GM12878 (cell line): ENCODE measurements around the gene CEBPB. TPM values are rescaled to one million over a fixed set of nuclear protein-coding genes. Genes with fewer than 3 reads are reported as not detected.
"Not testable (repeated sequence)": the region's sequence is repeated elsewhere in the genome, so short reads cannot be mapped to it uniquely, and the experiment has no call there.

Experiments
- ATAC-seq: fragments of 200-7000 bp; cut with Tn5 transposase; 3 replicates; pipeline ENCODE4 v1.9.1; 2020; ENCODE audit warnings: mild to moderate bottlenecking, moderate library complexity
- BruUV-seq: library from RNA; stranded (reverse); fragments of 400-500 nt; replicated peaks from 2 replicates; lab custom pipeline; 2021; lab: Mats Ljungman, UMichigan
- CTCF ChIA-PET: fragments of 300-600 bp; sonication (Branson Sonifier 250); formaldehyde crosslinking; extraction: SDS; loops from one replicate; lab custom pipeline; 2021; ENCODE audit warnings: inconsistent platforms; lab: Yijun Ruan, JAX
- POLR2A ChIA-PET: fragments of 350-600 bp; formaldehyde crosslinking; extraction: SDS; loops from one replicate; lab custom pipeline; 2021; ENCODE audit warnings: inconsistent platforms; lab: Charles Lee
- RAD21 ChIA-PET: fragments of 300-600 bp; sonication (Branson Sonifier 250); formaldehyde crosslinking; loops from one replicate; lab custom pipeline; 2023; ENCODE audit warnings: antibody characterized with exemption; ENCODE audit not compliant: unreplicated experiment; lab: Charles Lee
- SMC1A ChIA-PET: fragments of 300-600 bp; sonication (Branson Sonifier 250); formaldehyde crosslinking; loops from one replicate; lab custom pipeline; 2023; ENCODE audit not compliant: unreplicated experiment, uncharacterized antibody; lab: Charles Lee
- DNase-seq: peaks from one replicate; pipeline ENCODE4 v3.0.0-alpha.2; 2011; ENCODE audit warnings: low read depth, low spot score
- FAIRE-seq: peaks from 3 replicates; lab custom pipeline; 2011; peaks lifted over from hg19 to GRCh38; lab: Jason Lieb, UNC
- H2AFZ ChIP-seq: 2 replicates; pipeline ENCODE4 v1.6.0; 2011; ENCODE audit warnings: low read depth, low read length, control low read depth; ENCODE audit not compliant: control insufficient read depth
- H3K27ac ChIP-seq: 2 replicates; pipeline ENCODE4 v1.5.1; 2011; ENCODE audit warnings: control low read depth; ENCODE audit not compliant: control insufficient read depth, insufficient read depth
- H3K27me3 ChIP-seq, 2 experiments: replicated peaks in 1 of 2; 2 replicates each; pipeline versions ENCODE4 v1.6.0 to v1.6.1; 2011; ENCODE audit warnings: low read length in 1 of 2; ENCODE audit not compliant: control insufficient read depth in 2 of 2, insufficient read depth in 2 of 2
- H3K36me3 ChIP-seq, 2 experiments: 2 replicates each; pipeline ENCODE4 v1.5.1; 2011; ENCODE audit warnings: low read length in 1 of 2; ENCODE audit not compliant: control insufficient read depth in 2 of 2, insufficient read depth in 2 of 2
- H3K4me1 ChIP-seq: 2 replicates; pipeline ENCODE4 v1.6.1; 2011; ENCODE audit warnings: mild to moderate bottlenecking, low read length, moderate library complexity, mixed read lengths; ENCODE audit not compliant: control insufficient read depth, insufficient read depth
- H3K4me2 ChIP-seq: 2 replicates; pipeline ENCODE4 v1.6.0; 2011; ENCODE audit warnings: control low read depth; ENCODE audit not compliant: control insufficient read depth, insufficient read depth
- H3K4me3 ChIP-seq: fragments of 200-600 bp; sonication (generic); 2 replicates; pipeline ENCODE4 v1.5.1; 2016
- H3K79me2 ChIP-seq: 2 replicates; pipeline ENCODE4 v1.6.0; 2011; ENCODE audit warnings: low read length; ENCODE audit not compliant: control insufficient read depth, insufficient read depth
- H3K9ac ChIP-seq: 2 replicates; pipeline ENCODE4 v1.8.0; 2011; ENCODE audit warnings: low read length, control low read depth, mixed read lengths; ENCODE audit not compliant: control insufficient read depth, insufficient read depth
- H3K9me3 ChIP-seq: replicated peaks from 3 replicates; pipeline ENCODE4 v1.5.1; 2011; ENCODE audit warnings: mild to moderate bottlenecking, low read length; ENCODE audit not compliant: control insufficient read depth, insufficient read depth
- H4K20me1 ChIP-seq: 2 replicates; pipeline ENCODE4 v1.6.0; 2011; ENCODE audit not compliant: control insufficient read depth, insufficient read depth
- EP300 ChIP-seq, 2 experiments: fragments of 150-350 bp in 1 of 2; IDR thresholded peaks; 2 replicates each; pipeline ENCODE4 v1.6.1; 2011 to 2012; ENCODE audit warnings: low read depth in 2 of 2, low read length in 2 of 2, borderline replicate concordance in 1 of 2, improper control_type of control experiment in 1 of 2, inconsistent platforms in 1 of 2; ENCODE audit not compliant: control insufficient read depth in 1 of 2
- MEF2B ChIP-seq: fragments of 450-650 bp; IDR thresholded peaks from 2 replicates; pipeline ENCODE4 v1.6.1; 2018; ENCODE audit warnings: mild to moderate bottlenecking, moderate library complexity; ENCODE audit not compliant: partially characterized antibody, poor library complexity, severe bottlenecking
- STAT3 ChIP-seq: IDR thresholded peaks from 2 replicates; pipeline ENCODE4 v1.6.1; 2011; ENCODE audit warnings: low read depth, low read length, improper control_type of control experiment
- TARDBP ChIP-seq: IDR thresholded peaks from 2 replicates; pipeline ENCODE4 v1.6.1; 2016; ENCODE audit warnings: borderline replicate concordance
- YY1 ChIP-seq: IDR thresholded peaks from 2 replicates; pipeline ENCODE4 v1.6.1; 2011; ENCODE audit warnings: low read depth, mild to moderate bottlenecking, low read length
- WGBS: methylation state at CpG from one replicate; pipeline ENCODE4 v1.1.6; 2016; ENCODE audit warnings: low lambda C conversion rate; ENCODE audit not compliant: insufficient replicate concordance, insufficient coverage; ENCODE audit errors: missing lambda C conversion rate; 5-methylcytosine and 5-hydroxymethylcytosine counted together
- in situ Hi-C: fragments of 300-500 bp; cut with MboI; formaldehyde crosslinking; loops from 9 replicates; pipeline ENCODE4 v1.14.3; 2018; ENCODE audit warnings: mixed read lengths
- intact Hi-C: fragments of 100-400 bp; cut with micrococcal nuclease; formaldehyde crosslinking; loops from one replicate; pipeline ENCODE4 v1.14.2; 2022; ENCODE audit not compliant: unreplicated experiment
- polyA plus RNA-seq, 11 experiments: library from polyadenylated mRNA; depleted of rRNA in 4 of 11; unstranded in 6 of 11; stranded (reverse) in 5 of 11; fragments of >200 nt; fragmentation: Nextera tagmentation in 4 of 11; fragmentation: Illumina TruSeq in 1 of 11; extraction: Ambion mirVana in 4 of 11; extraction: Trizol in 1 of 11; gene quantifications; 1 replicate in 1 of 11; 2 replicates in 10 of 11; pipeline versions ENCODE4 v1.2.1 to v1.2.3, GENCODE V29; 2011 to 2016; ENCODE audit warnings: inconsistent platforms in 2 of 11, missing spikeins in 2 of 11, low read depth in 1 of 11
- total RNA-seq, 4 experiments: library from RNA; depleted of rRNA in 3 of 4; stranded (reverse); fragments of >200 nt in 3 of 4; fragmentation: Illumina TruSeq in 1 of 4; extraction: Trizol in 1 of 4; gene quantifications; 2 replicates each; pipeline versions ENCODE4 v1.2.1 to v1.2.3, GENCODE V29; 2013 to 2021
- TF ChIP-seq, protein P1 (sequence below): fragments of 450-650 bp; IDR thresholded peaks from 2 replicates; pipeline ENCODE4 v1.6.1; 2014; ENCODE audit warnings: mild to moderate bottlenecking
- TF ChIP-seq, protein P2 (sequence below): IDR thresholded peaks from 2 replicates; pipeline ENCODE4 v1.6.1; 2012; ENCODE audit warnings: low read length, inconsistent platforms

CEBPB gene
- total and polyA plus RNA-seq, 10 of the 15 experiments (the other 5 are each of a cell fraction or from before 2014, with no cell fraction given), result 0.18 to 8.8 (median 1.6) TPM

DNA sequence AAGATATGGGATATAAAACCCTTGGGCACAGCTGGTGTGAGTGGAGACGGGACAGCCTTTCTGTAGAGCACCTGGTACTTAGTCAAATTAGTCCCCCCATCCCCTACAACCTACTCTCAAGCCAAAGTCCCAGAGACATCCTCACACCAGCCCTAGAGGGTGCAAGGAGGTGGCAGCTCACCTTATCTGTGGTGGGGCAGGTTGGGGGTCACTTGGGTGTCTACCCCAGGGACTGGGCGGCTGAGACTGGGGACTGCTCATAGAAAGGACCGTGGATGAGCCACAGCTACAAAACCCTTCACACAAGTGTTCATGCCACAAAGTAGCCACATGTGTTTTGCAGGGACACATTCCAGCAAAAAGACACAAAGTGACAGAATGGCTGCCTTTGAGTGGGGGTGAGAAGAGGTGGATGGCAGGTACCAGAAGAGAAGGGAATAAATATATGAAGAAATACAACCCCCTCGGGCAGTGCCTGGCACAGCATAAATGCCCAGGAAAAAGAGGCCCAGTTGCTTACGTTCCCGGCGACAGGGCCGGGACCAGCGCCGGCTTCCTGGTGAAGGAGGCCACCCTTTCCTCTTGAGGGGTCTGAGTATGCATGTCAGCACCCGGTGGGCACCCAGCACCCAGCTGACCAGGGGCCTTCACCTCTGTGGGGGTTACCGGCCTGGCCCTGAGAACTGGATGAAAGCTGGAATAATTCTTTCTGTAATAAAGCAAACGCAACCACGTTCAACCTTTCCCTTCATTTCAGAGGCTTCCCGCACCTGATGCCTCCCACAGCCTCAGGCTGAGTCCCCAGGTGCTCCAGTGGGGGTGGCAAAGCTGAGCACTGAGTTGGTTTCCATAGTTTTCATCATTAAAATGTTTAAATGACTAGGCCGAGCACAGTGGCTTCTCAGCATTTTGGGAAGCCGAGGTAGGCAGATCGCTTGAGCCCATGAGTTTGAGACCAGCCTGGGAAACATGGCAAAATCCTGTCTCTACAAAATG lies 14.4 kb upstream of the CEBPB start (continued):
- TF ChIP-seq, protein P1, sequence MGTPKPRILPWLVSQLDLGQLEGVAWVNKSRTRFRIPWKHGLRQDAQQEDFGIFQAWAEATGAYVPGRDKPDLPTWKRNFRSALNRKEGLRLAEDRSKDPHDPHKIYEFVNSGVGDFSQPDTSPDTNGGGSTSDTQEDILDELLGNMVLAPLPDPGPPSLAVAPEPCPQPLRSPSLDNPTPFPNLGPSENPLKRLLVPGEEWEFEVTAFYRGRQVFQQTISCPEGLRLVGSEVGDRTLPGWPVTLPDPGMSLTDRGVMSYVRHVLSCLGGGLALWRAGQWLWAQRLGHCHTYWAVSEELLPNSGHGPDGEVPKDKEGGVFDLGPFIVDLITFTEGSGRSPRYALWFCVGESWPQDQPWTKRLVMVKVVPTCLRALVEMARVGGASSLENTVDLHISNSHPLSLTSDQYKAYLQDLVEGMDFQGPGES, result no peak
- TF ChIP-seq TARDBP (no peak), YY1 (no peak), MEF2B (no peak), STAT3 (no peak), EP300 (IDR thresholded peaks at IDR 0.05; ENCODE audit: borderline replicate concordance in 1 of 2, control insufficient read depth in 1 of 2, low read depth in 2 of 2, low read length in 2 of 2) (no peak)
- TF ChIP-seq, protein P2, sequence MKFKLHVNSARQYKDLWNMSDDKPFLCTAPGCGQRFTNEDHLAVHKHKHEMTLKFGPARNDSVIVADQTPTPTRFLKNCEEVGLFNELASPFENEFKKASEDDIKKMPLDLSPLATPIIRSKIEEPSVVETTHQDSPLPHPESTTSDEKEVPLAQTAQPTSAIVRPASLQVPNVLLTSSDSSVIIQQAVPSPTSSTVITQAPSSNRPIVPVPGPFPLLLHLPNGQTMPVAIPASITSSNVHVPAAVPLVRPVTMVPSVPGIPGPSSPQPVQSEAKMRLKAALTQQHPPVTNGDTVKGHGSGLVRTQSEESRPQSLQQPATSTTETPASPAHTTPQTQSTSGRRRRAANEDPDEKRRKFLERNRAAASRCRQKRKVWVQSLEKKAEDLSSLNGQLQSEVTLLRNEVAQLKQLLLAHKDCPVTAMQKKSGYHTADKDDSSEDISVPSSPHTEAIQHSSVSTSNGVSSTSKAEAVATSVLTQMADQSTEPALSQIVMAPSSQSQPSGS, result no peak

DNA sequence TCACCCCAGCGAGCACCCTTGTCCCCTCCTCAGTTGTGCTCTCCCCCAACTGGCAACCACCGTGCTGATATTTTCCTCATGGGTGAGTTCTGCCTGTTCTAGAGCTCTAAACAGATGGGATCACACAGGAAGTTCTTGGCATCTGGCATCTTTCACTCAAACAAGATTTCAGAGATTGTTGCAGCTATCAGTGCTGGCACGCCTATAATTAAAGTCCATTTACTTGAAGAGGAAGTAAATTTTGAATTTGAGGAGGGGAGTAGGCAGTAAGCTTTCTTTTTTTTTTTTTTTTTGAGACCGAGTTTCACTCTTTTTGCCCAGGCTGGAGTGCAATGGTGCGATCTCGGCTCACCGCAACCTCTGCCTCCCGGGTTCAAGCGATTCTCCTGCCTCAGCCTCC lies 12.0 kb upstream of the CEBPB start:
- not testable (repeated sequence) for ATAC-seq
- WGBS, result 65% methylated on average over 5 of the region's 9 CpGs

More for the DNA sequence above, 12.0 kb upstream of the CEBPB start:
- H2AFZ ChIP-seq, BruUV-seq, H3K27me3 ChIP-seq, H3K4me3 ChIP-seq, POLR2A ChIA-PET, H3K4me1 ChIP-seq, DNase-seq, H3K9me3 ChIP-seq, FAIRE-seq, H3K79me2 ChIP-seq, H3K36me3 ChIP-seq, H3K4me2 ChIP-seq, H3K27ac ChIP-seq, in situ Hi-C loops, H4K20me1 ChIP-seq, H3K9ac ChIP-seq: not testable (repeated sequence)
- ChIA-PET SMC1A (interaction anchor here (0.6 to 1.6 kb wide), 6 partner anchors 9 to 366 kb away, joined by 3 to 5 read pairs (median 4); no protein-coding TSS in a partner anchor), CTCF (interaction anchor here (0.6 to 5.3 kb wide), 22 partner anchors 9 to 1310 kb away, joined by 3 to 24 read pairs (median 4); partner anchors contain the start of gene PEDS1), RAD21 (interaction anchor here (0.7 to 3.2 kb wide), 6 partner anchors 9 to 200 kb away, joined by 3 to 14 read pairs (median 4); no protein-coding TSS in a partner anchor)
- intact Hi-C loops, result loop anchor here (2.0 kb wide), 1 partner anchor 58 kb away; no protein-coding TSS in a partner anchor
